Activated CD4-positive, alpha-beta T cell treated with anti-CD3 and anti-CD28 coated beads for 48 hours (primary cell): Measurements from ENCODE around the gene HLCS.
"Not testable (repeated sequence)": the region's sequence is repeated elsewhere in the genome, so short reads cannot be mapped to it uniquely, and the experiment has no call there.

Source experiments
- DNase-seq: peaks from one replicate; pipeline ENCODE4 v3.0.0-alpha.2; 2020

Gene HLCS

DNA sequence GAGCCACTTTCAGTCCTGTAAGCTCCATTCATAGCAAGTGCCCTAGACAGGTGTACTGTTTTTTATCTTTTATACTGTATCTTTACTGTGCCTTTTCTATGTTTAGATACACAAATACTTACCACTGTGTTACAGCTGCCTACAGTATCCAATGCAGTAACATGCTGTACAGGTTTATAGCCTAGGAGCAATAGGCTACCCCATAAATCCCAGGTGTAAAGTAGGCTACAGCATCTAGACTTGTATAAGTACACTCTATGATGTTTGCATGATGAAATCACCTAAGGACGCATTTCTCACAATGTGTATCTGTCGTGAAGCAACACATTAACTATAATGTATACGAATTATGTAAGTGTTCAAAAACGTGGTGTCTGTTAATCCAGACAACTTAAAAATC, 10.7 kb downstream of the HLCS start:
- no peak for DNase-seq

DNA sequence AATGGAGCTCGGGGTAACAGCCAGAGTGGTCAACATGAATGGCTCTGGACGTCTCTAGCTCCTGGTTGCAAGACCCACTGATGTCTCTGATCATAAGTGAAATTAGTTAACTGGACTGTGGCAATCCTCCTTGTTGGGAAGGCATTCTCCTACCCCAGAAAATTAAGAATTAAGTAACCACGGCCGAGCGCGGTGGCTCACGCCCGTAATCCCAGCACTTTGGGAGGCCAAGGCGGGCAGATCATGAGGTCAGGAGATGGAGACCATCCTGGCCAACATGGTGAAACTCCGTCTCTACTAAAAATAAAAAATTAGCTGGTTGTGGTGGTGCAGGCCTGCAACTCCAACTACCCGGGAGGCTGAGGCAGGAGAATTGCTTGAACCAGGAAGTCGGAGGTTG, 14.1 kb downstream of the HLCS start:
- DNase-seq = not testable (repeated sequence)

DNA sequence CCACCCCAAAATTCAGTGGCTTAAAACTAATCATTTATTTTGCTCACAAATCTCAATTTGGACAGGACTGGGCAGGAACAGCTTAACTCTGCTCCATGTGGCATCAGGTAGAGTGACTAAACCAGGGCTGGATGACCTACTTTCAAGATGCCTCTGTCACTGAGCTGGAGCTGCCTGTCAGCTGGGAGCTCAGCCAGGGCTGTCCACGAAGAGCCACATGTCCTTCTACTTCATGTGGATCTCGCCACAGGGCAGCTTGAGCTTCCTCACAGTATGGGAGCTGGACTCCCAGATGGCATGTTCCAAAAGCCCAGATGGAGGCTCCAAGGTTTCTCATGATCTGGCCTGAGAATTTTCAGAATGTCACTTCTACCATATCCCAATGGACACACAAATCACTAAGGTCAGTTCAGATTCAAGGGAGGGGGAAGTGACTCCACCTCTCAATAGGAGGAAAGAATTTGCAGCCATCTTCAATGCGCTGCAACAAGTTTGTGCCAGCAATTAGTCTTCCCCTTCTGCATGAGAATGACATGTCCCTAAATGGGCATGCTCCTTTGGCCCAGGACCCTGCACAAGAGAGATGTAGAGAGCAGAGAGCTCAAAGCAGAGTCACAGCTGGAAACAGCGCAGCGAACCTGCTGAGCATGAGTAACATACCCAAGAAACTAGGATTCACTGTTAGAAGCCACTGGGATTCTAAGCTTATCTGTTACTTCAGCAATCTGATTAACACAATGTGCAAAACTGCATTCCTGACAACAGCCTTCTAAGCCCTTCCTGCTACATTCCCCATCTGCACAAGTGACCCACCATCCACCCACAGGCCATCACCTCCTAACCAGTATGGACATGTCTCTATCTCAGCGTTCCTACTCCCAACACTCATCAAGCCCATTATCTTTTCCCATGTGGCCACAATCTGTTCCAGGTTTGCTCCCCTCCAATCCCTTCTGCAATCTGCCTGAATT, 17.0 kb downstream of the HLCS start:
- no peak for DNase-seq

DNA sequence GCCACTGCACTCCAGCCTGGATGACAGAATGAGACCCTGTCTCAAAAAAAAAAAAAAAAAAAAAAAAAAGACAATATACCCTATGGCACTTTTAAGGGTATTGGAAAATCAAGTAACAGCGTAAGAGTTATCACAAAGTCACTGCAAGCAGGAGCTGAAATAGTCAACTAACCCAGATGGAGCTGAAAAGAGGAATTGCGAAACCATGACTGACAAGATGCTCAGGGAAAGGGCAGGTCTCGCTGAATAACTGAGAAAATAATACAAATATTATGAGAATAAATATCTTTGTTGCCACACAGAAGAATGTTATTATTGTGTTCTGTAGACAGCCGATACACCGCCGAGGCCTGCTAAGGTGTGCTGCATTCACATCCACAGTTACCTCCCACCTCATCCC, 17.8 kb downstream of the HLCS start:
- no peak for DNase-seq

DNA sequence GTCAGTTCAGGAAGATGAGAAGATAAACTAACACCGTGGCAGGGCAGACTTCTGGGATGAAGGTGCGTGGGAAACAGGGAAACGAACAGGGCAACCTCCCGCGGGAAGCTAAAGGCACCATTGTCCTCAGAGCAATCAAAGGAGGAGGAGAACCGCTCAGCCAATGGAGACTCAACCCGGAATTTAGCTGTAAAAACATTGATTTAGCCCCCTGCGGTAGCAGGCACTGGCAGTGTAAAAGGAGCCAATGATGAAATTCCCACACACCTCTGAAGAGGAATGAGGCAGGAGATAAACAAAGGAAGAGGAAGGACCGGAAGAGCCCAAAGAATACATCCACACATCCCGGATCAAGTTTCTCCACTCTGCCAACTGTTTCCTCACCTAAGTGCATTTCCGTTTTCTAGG, 19.5 kb downstream of the HLCS start:
- no peak for DNase-seq

DNA sequence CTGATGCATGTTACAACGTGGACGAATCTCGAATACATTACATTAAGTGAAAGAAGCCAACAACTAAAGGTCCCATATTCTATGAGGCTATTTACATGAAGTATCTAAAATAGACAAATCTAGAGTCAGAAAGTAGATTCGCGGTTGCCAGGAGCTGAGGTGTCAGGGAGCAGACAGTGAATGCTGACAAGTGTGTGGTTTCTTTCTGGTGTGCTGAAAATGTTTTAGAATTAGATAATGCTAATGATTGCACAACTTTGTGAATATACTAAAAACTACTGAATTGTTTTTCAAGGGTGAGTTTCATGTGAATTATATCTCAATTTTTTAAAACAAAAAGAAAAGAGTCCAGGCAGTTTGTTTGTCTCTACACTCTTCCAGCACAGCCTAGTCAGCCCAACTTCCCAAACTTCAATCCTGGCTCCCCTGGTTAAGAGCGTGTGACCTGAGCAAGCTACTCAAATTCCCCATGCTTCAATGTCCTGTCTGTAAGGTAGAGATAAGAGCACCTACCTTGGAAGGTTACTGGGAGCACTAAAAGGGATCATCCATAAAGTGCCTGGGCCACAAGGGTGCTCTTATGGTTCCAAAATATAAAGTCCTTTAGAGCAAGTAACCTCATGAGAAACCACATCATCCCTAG, 20.9 kb downstream of the HLCS start:
- no peak for DNase-seq

DNA sequence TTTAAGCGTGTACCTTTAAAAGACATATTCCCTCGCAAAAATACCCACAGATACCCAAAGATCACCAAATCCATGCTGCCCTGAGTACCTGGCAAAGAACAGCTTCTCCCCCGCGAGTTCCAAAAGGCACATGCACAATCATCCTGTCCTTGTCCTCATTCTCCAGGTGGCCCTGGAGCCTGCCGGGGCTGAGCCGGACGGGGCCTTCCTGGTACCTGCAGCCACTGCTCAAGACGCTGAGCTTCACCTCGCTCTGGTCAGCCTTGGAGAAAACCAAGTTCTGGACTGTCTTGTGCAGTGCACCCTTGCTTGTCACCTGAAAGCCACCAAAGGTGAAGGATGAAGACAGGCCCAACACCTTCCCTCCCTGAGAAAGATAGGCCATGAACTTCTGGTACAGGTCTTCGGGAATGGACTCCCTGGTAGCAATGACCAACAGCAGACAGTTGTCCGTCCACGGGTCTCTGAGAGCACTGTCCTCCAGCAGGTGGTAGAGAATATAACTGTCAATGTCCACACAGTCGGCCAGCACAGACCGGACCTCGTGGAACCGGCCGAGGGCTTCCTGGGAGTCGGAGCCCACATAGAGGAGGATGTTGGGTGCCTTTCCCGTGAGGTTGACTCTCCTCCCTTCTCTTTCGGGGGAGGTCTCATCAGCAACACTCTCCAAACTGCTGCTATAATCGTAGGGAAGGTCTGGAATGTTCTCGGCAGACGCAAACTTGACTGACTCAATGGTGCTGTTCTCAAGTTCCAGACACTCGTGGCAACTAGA, 29.9 kb downstream of the HLCS start:
- no peak for DNase-seq

DNA sequence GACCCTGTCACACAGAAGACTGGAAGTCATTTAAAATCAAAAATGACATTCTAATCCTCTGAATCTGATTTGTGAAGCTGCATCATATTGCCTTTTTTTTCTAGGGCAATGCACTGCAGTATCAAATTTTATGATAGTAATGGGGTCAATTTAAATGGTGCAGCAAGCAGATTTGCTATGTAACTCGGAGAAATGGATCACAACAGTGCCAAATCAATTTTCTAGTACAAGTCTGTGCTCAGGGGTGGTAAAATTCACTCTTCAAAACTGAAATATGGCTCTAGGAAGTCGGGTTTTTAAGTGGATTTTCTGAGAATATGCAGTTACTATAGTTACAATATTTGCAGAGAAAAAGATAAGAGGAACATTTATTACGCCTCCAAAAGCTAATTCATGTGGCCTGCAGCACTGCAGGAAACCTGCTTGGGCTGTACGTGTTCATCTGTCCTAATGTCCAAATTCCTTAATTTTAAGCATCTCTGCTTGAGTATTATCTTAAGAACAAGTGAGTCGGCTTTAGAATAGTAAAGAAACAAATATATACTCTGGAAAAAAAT, 31.5 kb downstream of the HLCS start:
- DNase-seq = no peak

DNA sequence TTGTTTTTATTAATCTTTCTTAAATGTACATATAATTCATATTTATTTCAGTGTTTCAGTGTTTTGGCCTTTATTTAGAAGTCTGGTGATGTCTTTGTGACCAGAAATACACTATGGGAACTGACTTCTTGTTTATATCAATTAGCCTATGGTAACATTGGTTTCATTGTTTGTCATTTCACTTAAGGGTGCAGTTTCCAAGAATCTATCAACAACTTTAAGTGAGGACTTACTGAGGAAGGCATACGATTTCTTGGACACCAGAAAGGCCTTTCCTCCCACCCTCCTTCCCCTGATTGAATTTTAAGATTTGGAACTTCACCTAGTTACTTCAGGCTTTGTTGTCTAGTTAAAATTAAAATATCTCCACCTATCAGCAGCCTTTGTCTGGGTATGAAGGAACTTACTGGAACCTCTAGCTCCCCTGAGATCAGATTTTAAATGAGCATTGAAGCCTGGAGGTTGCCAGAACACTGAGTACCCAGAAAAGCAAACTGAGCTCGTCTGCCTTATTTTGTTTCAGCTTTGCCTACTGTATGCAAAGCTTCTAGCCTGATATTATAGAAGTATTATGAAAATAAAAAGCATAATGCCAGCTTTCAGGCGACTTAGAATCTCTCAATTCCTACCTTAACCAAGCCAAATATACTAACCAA, 34.2 kb downstream of the HLCS start:
- no peak for DNase-seq

DNA sequence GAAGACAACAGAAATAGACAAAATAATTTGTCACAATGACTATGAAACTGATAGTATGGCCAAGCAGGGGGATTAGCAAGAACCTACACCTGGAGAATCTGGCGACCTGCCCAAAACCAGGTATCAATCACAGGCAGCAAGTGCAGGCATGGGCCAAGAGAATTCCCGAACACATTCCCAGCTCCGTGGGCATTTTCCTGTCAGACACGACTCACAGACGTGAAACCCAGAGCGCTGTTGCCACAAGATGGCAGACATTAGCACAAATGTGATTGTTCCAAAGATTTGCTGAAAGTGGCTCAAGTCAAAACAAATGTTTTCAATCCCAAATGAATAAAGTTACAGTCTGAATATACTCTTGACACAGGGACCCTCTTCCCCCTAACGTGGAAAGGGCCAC, 36.8 kb downstream of the HLCS start:
- no peak for DNase-seq

DNA sequence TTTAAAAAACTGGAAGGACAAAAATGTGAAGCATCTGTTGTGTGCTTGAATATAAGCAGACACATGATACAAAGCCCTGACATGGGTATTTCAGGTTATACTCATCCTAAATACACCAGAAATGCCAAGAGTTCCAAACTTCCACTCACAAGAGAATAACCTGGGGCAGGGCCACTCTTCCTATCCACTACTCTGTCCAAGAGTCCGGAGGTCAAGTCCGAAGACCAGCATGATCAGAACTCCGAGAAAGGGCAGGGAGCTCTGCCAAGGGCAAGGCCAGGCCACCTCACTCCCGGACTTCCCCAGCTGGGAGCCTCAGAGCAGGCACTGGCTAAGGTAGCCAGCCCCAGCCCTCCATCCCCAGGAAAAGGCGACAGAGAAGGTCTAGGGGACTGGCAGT, 37.5 kb downstream of the HLCS start:
- no peak for DNase-seq

DNA sequence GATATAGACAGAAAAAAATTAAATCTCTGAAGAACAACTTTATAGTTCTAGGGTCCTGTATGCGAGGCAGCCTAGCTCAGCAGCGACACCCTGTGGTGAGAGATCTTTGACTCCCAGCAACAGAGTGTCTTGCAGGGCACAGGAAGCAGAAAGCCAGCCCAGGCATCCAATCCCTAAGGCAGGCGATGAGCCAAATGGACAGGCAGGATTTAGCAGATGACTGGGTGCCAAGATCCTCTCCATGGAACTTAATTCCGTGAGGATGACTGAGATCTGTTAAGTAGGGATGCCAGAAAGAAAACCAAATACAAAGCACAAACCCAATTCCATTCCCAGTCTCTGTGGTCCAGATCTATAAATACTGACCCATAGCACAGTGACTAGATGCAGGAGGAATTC, 38.8 kb downstream of the HLCS start:
- peak; percentile 86 for DNase-seq

DNA sequence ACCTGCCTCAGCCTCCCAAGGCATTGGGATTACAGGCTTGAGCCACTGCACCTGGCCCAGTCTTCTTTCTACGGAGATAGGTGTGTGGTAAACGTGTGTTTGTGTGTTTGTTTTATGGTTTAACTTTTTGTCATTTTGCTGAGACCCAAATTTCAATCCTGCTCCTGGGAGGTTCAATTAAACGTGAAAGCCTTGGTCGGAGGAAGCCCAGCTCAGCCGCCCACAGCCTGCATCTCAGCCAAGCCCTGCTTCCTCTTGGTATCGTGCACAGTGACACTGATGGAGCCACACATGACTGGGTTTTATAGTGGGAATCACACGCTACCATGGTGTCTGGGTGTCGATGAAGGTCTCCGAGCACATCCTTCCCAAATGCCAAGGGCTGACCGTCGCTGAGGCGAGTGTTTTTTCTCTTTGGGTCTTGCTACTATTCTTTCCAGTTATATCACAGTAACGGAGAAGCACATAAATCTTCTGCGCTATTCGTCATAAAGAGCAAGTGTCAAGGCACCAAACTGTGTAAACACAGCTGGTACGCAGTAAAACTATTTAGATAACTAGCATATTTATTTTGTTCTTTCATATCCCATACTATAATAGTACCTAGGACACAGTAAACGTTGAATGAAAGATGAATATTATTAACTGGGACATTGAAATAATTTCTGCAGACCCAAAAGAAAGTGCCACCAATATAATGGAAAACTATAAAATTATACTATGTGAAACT, 39.3 kb downstream of the HLCS start:
- DNase-seq = no peak

DNA sequence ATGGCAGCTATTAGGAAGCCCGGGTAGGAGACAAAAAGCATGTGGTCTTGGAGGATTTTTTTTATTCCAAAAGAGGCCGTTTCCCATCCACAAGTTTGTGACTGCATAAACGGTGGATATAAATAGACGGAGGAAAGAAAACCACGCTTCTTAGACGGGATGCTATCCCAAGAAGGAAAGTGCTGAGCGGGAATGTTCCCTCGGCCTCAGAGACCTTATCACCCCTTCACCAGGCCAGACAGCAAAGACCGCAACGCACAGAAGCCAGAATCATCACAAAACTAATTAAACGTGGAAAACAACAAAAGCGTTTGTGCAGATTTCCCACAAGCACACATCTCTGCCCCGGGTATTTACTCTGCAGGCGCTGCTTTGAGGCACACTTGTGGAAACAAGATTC, 43.2 kb downstream of the HLCS start:
- no peak for DNase-seq

DNA sequence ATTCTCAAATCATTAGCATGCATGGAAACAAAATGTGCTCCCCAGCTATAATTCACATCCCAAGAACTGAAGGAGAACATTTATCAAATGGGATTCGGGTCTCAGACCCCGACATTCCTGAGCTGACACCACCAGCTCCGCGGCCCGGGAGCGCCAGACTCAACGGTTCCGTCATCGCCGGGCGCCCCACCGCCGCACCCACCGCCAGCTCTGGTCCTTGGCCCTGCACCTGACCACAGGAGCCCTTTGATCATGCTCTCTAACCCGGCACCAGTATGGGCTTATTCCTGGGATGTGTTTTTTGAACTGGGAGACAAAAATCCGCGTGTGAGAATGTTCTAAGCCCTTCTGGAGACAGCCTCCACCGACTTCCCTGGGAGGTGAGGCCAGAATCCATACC, 43.6 kb downstream of the HLCS start:
- no peak for DNase-seq

DNA sequence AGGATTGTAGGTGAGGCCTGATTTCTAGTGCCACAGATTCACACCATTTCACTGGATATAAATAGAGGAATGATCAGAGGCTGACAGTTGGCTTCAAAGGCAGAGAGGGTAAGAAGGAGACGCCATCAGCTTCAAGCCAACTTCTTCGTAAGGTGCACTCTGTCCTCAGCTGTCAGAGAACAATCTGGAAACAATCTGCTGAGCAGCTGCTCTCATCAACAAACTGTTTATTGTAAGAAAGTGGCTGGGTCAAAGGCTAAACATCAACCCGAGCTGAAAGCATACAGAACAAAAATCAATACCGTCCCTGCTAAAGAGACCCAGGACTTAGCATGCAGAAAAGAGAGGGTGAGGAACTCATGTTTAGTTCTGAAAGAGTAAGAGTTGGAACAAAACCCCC, 48.2 kb downstream of the HLCS start:
- no peak for DNase-seq

DNA sequence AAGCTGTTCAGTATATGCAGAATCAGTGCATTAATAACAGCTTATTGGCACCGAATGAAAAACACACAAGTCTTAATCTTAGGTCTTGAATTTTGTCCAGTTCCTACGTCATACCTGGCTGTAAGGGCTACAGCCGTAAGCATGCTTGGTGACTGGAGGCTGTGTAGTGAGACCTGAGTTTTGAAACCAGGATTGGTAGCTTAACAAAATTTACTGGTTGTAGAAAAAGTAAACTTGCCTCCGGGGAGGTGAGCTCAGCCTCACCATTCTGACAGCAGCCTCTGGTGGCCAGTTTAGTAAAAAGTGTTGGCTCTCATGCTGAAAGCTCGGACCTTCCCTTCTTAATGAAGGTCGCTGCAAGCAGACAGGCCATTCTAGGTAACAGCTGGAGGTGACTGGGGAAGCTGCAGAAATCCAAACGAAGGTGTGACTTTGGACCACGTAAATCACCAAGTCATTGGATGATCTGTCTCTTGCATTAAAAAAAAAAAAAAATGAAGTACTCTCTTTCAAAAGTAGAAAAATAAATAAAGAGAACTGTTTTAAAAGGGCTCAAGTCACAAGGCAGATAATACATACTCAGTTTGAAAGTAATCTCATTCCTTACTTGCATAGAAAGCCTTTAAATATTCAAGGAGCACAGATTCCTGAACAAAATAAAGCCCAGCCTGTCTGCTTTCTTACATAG, 48.9 kb downstream of the HLCS start:
- DNase-seq = no peak

DNA sequence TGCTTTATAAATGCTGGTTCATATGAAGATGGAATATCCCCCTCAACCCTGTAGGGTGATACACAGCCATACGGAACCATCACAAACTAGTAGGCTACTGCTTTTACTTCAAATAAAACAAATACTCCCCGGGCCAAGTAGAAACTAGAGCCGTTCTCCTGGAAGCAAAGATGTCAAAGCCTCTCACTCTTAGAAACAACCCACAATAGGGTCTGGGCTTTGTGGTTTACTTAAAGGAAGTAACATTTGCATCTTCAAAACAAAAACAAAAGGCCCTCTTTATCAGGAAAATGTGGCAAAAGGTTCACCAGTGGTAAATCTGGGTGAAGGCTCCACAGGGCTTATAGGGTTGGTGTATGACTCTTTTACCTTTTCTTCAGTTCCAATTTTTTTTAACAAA, 49.8 kb downstream of the HLCS start:
- no peak for DNase-seq

DNA sequence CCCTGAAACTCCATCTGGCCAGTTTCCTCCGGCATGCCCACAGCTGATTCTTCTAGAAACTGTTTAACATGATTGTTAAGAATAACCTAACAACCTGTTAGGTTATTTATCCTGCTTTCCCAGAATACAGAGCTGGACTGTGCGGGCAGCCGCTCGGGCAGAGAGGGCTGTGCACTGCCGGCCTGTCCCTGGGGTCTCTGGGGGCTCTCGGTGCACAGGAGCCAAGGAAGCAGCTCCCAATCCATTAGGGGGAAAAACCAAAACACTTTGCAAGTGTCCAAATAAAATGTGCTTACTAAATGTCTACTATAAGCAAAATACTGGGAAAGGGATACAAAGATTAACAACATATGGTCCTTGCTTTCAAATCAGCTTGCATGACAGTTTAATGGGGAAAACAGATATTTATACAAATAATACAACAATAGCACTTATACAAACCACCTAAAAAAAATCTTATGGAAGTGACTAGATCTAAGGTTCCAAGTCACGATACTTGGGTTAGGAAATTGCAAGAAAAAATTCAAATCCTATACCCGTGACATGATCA, 50.7 kb downstream of the HLCS start:
- DNase-seq = no peak

DNA sequence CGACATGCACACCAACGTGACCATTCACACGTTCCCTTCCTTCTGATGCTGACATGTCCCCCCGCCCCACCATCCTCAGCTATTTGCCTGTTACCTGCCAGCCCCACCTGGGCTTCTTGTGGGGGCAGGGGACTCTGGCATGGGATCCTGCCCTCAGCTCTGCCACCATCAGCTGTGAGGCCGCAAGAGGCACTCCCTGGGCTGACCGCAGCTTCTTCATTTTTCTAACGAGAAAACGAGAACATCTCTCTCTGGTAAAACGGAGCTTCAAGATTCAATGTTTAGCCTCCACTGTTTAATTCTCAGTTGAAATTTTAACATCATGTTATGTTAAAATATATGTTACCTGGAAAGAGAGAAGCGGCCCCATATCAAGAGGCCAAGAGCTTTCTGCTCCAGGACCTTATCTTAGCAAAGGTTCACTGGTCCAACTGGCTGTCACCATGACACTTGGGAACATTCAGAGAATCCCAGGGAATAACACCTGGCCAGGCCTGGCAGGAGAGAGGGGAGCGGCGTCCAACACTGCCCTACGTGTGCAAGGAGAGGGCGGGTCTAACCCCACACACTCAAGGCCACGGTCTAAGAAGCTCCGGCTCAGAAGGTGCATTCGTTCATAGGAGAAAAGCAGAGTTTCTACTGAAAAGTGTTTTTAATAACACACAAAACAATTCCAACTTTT, 51.3 kb downstream of the HLCS start:
- DNase-seq = no peak
